Measurements from ENCODE around the gene KIF3A.

DNA sequence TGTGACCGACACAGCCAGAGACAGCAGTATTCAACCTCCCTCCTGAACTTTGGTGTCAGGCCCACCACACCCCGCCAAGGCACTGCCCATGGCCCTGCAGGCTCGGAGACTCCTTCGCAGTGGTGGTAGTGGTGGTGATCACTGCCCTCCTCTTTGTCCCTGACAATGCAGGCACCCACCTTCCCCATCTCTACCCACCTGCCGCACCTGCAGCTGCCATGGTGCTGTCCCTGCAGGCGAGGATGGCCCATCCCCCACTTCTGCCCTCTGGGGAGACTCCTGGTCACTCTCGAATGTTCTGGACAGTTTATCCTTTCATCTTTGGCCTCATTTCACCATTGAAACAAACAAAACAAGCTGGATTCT is 67.9 kb downstream of the KIF3A start:
- TF ChIP-seq EZH2 (IDR thresholded peaks at IDR 0.05): no peak
- TF ChIP-seq FOXP2 (optimal IDR thresholded peaks at IDR 0.05; ENCODE audit: control extremely low read depth, extremely low read length, insufficient read depth): no peak
- no peak for TF ChIP-seq POLR2AphosphoS5 (IDR thresholded peaks at IDR 0.05; ENCODE audit: borderline replicate concordance, low read depth, low read length)
